Keratinocyte (primary cell): ENCODE data around the gene NCAPH2.

Experiments
- CTCF ChIP-seq, 3 experiments: IDR thresholded peaks in 1 of 3; conservative IDR thresholded peaks in 1 of 3; optimal IDR thresholded peaks in 1 of 3; 2 replicates in 2 of 3; 3 replicates in 1 of 3; pipeline versions ENCODE3 to v1.5.1; 2011; ENCODE audit warnings: low read length in 3 of 3, mild to moderate bottlenecking in 3 of 3, moderate library complexity in 2 of 3, control low read depth in 1 of 3, inconsistent platforms in 1 of 3; ENCODE audit not compliant: insufficient read depth in 2 of 3; ENCODE audit errors: extremely low read depth in 1 of 3
- EZH2 ChIP-seq: IDR thresholded peaks from one replicate; pipeline ENCODE4 v1.6.1; 2012; ENCODE audit warnings: inconsistent platforms, mild to moderate bottlenecking, low read length, moderate library complexity

GRCh38 chr22:50560034-50560433 is 52.0 kb downstream of the NCAPH2 start:
- no peak for TF ChIP-seq CTCF (optimal IDR thresholded peaks at IDR 0.05 in 1 of 3, IDR thresholded peaks at IDR 0.05 in 1 of 3, conservative IDR thresholded peaks at IDR 0.05 in 1 of 3; ENCODE audit: extremely low read depth in 1 of 3, insufficient read depth in 2 of 3, low read length in 3 of 3)
- no peak for TF ChIP-seq EZH2
